Prostate gland (tissue), 2 donors: ENCODE data around the gene DYNC1LI2.

Source experiments
- POLR2A ChIP-seq: fragments of 450-650 bp; IDR thresholded peaks from one replicate; pipeline ENCODE4 v1.6.1; 2016; ENCODE audit warnings: antibody characterized with exemption, mild to moderate bottlenecking
- POLR2AphosphoS5 ChIP-seq: sonication (generic); formaldehyde crosslinking; IDR thresholded peaks from one replicate; pipeline ENCODE4 v1.6.1; 2017; ENCODE audit warnings: antibody characterized with exemption
- TF ChIP-seq, protein P1 (sequence below), 4 experiments: fragments of 200-600 bp in 2 of 4; fragments of 450-650 bp in 2 of 4; sonication (generic) in 2 of 4; IDR thresholded peaks; 1 replicate in 3 of 4; 2 replicates in 1 of 4; pipeline ENCODE4 v1.5.1; 2016 to 2019; ENCODE audit warnings: antibody characterized with exemption in 4 of 4, mild to moderate bottlenecking in 2 of 4, moderate library complexity in 2 of 4

DNA sequence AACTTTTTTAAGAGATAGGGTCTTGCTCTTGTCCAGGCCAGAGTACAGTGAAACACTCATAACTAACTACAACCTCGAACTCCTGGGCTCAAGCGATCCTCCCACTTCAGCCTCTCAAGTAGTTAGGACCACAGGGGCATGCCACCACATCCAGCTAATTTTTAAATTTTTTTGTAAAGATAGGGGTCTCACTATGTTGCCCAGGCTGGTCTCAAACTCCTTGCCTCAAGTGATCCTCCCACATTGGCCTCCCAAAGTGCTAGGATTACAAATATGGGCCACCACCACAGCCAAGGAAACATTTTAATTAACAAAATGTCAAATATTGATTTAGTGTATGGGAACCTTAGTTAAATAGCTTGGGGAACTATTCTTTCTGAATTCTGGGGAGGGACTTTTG lies 2.8 kb upstream of the DYNC1LI2 start:
- TF ChIP-seq POLR2AphosphoS5 (no peak), POLR2A (no peak)
- TF ChIP-seq, protein P1, sequence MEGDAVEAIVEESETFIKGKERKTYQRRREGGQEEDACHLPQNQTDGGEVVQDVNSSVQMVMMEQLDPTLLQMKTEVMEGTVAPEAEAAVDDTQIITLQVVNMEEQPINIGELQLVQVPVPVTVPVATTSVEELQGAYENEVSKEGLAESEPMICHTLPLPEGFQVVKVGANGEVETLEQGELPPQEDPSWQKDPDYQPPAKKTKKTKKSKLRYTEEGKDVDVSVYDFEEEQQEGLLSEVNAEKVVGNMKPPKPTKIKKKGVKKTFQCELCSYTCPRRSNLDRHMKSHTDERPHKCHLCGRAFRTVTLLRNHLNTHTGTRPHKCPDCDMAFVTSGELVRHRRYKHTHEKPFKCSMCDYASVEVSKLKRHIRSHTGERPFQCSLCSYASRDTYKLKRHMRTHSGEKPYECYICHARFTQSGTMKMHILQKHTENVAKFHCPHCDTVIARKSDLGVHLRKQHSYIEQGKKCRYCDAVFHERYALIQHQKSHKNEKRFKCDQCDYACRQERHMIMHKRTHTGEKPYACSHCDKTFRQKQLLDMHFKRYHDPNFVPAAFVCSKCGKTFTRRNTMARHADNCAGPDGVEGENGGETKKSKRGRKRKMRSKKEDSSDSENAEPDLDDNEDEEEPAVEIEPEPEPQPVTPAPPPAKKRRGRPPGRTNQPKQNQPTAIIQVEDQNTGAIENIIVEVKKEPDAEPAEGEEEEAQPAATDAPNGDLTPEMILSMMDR (IDR thresholded peaks at IDR 0.05) = no peak
